HG03280 (cell line): ENCODE measurements around the gene MAP2.
"Not testable (repeated sequence)": the region's sequence is repeated elsewhere in the genome, so short reads cannot be mapped to it uniquely, and the experiment has no call there.

Source experiments
- ATAC-seq: cut with Tn5 transposase; IDR thresholded peaks from one replicate; pipeline ENCODE4 v1.9.1; 2021; ENCODE audit warnings: mild to moderate bottlenecking, moderate library complexity; ENCODE audit not compliant: unreplicated experiment

The MAP2 gene

GRCh38 chr2:209472112-209472832 lies 48.4 kb downstream of the MAP2 start:
- no peak for ATAC-seq

GRCh38 chr2:209472871-209473270 lies 49.0 kb downstream of the MAP2 start:
- no peak for ATAC-seq

GRCh38 chr2:209473930-209474419 lies 50.1 kb downstream of the MAP2 start:
- ATAC-seq: no peak

- ATAC-seq: no peak
These were observed 51.1 kb downstream of the MAP2 start for GRCh38 chr2:209474960-209475359.

- ATAC-seq: no peak
These were observed 52.7 kb downstream of the MAP2 start for GRCh38 chr2:209476367-209477208.

GRCh38 chr2:209492296-209492695 lies 68.4 kb downstream of the MAP2 start:
- ATAC-seq: not testable (repeated sequence)

GRCh38 chr2:209495068-209495620 lies 71.3 kb downstream of the MAP2 start:
- ATAC-seq: not testable (repeated sequence)

GRCh38 chr2:209495855-209496585 lies 72.2 kb downstream of the MAP2 start:
- no peak for ATAC-seq

GRCh38 chr2:209496586-209496982 lies 72.7 kb downstream of the MAP2 start:
- ATAC-seq: no peak

GRCh38 chr2:209498614-209499013 lies 74.8 kb downstream of the MAP2 start:
- no peak for ATAC-seq

- ATAC-seq: no peak
These were observed 75.2 kb downstream of the MAP2 start for GRCh38 chr2:209499069-209499468.

- ATAC-seq: no peak
These were observed 77.7 kb downstream of the MAP2 start for GRCh38 chr2:209501579-209501978.

- no peak for ATAC-seq
These were observed 81.6 kb downstream of the MAP2 start for GRCh38 chr2:209505410-209505809.

- no peak for ATAC-seq
These were observed 84.4 kb downstream of the MAP2 start for GRCh38 chr2:209508255-209508654.

GRCh38 chr2:209511637-209512036 lies 87.8 kb downstream of the MAP2 start:
- ATAC-seq: no peak

GRCh38 chr2:209512971-209513370 lies 89.1 kb downstream of the MAP2 start:
- ATAC-seq: no peak

- ATAC-seq: no peak
These were observed 93.6 kb downstream of the MAP2 start for GRCh38 chr2:209517436-209517835.

- ATAC-seq: no peak
These were observed 95.4 kb downstream of the MAP2 start for GRCh38 chr2:209519271-209519670.

GRCh38 chr2:209519906-209520305 lies 96.1 kb downstream of the MAP2 start:
- ATAC-seq: no peak

GRCh38 chr2:209523041-209523740 lies 99.3 kb downstream of the MAP2 start:
- ATAC-seq: no peak
